NCI-H187 (cell line): ENCODE results near the gene SRP54.
"Not testable (repeated sequence)": the region's sequence is repeated elsewhere in the genome, so short reads cannot be mapped to it uniquely, and the experiment has no call there.

Experiments used
- DNase-seq, 2 experiments: peaks; one replicate each; lab custom pipeline; 2025; lab: John Stamatoyannopoulos, UW

The SRP54 gene

DNA sequence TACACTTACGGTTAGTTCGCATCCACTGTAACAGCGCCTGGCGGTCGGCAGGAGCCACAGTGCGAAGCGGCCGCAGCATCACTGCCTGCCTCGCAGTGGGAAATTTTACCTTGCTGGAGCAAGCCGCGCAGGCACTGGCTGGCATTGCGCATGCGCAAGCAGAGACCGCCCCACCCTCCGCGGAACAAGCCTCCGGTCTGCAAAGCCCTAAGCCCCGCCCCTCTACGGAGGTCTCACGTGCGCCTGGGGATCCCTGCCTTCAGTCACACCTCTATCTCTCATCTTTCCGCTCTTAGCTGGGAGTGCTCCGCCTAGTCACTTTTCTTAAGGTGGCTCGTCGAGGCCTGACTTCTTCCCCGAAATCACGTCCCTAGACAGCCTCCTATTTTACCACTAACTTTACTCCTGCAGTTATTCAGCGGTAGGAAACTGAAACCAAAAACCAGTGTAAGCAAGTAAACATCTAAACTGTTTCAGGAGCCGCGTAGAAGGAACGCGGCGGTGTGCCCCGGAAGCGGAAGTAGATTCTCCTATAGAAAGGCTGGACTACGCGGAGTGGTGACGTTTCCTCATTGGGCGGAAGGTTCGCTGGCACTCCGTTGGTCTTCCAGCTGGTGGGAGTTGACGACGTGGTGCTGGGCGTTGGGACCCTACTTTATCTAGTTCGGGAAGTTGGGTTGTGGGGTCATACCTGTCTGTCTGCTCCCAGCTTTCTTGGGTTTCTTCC is at the start of gene SRP54:
SRP54 (plus strand) TSS at position 572 of the 727 bp plus-strand sequence. CDS start 13,718 bp downstream, outside the sequence.
- peak; percentile 99 for DNase-seq

DNA sequence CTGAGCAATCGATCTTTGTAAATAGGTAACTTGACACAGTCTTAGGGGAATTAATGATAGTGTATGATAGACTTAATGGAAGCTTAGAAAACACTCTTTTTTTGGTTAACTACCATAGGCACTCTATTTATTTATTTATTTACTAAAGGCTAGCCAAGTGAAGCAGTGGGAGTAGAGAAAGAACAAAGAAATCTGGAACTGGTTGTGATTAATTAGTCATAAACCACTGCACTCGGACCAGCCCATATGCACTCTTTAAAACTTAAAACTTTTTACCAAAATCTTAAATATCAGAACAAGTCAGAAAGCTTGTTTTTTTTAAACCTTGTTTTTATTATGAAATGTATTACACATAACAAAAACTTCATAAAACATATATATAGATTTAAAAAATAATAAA is 49.5 kb upstream of the SRP54 start:
- no peak for DNase-seq

DNA sequence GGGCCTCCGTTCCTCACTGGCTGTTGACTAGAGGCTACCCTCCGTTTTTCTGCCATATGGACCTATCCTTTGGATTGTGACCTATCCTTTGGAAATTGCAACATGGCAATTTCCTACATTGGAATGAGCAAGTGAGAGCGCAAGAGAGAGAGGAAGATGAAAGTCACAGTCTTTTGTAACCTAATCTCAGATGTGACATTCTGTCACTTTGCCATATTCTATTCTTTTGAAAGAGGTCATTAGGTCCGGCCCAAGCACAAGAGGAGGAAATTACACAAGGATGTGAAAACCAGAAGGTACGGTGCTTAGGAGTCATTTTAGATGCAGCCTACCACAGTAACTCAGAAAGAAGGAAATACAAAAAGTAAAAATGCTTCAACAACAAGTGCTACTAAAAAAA is 47.3 kb upstream of the SRP54 start:
- no peak for DNase-seq

DNA sequence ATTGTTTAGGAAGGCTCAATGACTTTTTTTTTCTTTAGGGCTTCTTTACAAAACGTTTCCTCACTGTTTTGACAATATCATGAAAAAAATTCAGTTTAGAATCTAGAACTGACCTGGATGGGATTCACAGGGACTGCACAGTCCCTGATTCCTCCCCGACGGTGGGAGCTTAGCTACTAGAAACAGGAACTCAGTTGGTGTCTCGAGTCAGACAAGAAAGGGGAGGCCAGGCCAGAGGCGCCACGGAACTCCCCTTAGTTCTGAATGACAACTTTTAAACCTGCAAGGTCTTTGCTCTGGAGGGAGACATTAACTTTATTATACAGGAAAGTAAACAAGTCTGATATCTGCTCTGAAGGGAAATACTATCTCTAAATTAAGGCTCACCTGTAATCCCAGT is 45.4 kb upstream of the SRP54 start:
- no peak for DNase-seq

DNA sequence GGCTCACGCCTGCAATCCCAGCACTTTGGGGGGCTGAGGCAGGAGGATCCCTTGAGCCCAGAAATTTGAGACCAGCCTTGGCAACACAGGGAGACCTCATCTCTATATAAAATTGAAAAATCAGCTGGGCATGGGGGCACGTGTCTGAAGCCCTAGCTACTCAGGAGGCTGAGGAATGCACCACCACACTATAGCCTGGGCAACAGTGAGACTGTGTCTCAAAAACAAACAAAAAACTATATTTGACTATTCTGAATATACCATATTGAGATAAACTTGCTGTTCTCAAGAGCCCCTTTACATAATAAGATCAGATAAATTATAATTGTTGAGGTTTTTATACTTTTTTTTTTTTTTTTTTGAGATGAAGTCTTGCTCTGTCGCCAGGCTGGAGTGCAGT is 44.9 kb upstream of the SRP54 start:
- no peak for DNase-seq

DNA sequence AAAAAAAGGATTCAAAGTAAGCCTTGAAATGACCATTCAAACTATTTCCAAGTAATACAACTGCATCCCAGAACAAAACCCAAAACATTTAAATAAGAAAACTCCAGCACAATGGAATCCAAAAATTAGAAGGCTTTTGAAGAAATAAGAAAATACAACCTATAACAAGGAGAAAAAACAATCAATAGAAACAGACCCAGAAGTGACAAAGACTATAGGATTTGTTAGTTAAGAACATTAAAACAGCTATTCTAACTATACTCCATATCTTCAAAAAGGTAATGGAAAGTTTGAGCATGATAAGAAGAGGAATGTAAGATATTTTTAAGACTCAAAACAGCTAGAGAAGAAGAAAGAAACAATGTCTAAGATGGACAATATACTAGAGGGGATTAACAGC is 39.3 kb upstream of the SRP54 start:
- no peak for DNase-seq

DNA sequence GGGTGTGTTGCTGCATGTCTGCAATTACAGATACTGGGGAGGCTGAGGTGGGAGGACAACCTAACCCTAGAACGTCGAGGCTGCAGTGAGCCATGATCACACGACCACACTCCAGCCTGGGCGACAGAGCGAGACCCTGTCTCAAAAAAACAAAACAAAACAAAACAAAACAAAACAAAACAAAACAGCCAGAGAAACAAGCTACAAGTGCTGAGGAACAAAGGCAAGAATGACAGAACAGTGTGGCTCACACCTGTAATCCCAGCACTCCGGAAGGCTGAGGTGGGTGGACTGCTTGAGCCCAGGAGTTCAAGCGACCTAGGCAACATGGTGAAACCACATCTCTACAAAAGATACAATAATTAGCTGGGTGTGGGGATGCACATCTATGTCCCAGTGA is 38.0 kb upstream of the SRP54 start:
- no peak for DNase-seq

DNA sequence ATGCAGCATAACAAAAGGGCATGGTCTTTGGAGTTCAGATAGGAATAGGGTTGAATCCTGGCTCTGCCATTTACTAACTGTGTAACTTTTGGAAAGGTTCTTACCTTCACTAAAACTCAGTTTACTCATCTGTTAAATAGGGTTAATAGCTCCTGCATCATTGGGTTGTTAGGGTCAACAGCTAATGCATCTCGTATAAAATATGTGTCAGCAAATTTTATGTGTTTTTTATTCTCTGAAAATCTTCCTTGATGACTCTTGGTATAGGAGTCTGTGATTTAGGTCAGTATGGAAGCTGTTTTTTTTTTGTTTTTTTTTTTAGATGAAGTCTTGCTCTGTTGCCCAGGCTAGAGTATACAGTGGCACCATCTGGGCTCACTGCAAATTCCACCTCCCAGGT is 36.1 kb upstream of the SRP54 start:
- DNase-seq = no peak

DNA sequence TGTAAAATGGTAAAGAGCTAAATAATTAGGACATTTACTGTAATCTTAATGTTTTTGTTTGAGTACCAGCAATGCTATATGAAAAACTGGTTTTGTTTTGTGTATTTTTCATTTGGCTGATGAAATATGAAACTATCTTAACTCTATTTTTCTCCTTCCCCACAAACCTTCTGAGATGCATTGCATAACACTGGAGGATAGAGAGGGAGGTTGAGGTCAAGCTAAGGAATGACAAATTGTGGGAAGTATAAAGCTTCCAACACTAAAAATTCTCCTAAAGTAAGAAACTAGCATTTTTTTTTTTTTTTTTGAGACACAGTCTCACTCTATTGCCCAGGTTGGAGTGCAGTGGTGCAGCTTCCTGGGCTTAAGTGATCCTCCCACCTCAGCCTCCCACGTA is 31.5 kb upstream of the SRP54 start:
- DNase-seq = no peak

DNA sequence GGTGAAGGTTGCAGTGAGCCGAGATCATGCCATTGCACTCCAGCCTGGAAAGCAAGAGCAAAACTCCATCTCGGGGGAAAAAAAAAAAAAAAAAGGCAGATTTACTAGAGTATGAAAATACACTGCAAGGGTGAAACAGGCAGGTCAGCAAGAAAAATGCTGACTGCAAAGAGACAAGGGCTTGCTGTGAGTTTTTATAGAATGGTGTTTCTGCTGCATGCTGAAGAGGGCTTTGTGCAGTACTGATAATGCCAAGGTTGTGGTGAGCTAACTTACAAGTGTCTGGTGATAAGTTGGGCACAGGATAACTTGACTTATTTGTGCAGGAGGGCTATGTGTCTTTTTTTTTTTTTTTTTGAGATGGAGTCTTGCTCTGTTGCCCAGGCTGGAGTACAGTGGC is 25.9 kb upstream of the SRP54 start:
- DNase-seq = no peak

DNA sequence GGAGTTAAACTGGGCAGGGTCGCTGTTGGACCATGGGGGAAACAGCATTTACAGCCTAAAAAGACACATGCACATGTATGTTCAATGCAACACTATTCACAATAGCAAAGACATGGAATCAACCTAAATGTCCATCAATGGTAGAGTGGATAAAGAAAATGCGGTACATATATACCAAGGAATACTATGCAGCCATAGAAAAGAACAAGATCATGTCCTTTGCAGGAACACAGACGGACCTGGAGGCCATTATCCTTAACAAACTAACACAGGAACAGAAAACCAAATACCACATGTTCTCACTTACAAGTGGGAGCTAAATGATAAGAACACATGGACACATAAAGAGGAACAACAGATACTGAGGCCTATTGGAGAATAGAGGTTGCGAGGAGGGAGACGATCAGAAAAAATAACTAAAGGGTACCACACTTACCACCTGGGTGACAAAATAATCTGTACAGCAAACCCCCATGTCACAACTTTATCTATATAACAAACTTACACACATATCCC is 25.0 kb upstream of the SRP54 start:
- no peak for DNase-seq

DNA sequence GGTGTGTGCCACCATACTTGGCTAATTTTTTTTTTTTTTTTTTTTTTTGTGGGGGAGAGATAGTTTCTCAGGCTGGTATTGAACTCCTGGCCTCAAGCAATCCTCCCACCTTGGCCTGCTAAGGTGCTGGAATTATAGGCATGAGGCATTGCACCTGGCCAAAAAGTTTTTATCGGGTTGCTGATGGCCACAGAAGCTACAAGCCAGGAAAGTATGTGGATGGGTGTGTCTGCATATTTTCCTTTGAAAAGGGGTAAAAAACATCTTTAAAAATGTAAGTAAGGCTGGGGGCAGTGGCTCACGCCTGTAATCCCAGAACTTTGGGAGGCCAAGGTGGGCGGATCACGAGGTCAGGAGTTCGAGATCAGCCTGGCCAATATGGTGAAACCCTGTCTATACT is 20.7 kb upstream of the SRP54 start:
- DNase-seq = not testable (repeated sequence)

DNA sequence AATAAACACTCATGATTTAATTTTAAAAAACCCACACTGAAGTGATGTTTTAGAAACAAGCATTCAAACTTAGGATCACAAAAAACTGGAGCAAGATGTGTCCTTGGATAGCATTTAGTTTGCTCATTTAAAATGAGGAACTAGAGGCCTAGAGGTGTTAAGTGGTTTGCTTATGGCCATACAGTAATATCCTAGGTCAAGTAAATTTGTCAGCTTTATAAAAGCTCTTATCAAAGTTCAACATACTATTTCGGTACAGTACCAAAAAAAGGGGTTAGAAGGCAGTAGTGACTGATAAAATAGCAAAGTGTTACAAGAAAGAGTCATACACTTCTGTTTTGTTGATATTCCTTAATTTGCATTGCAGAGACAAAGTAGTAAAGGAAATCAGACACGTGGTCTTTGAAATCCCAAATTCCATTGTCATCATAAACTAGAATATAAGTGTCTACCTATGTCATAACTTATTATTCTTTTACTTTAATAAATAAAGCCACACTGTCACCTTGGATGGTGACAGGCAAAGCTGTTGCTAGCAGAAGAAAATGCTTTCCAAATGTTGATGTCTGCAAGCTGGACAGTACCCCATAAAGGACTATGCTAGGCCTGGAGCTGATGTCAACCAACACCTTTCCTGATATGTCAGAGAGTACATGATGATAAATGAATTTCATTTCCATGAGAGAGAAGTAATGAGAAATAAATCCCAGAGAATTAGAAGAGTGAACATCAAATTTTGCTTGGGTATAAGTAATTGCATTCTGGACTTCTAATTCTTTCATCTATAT is 17.6 kb upstream of the SRP54 start:
- no peak for DNase-seq

DNA sequence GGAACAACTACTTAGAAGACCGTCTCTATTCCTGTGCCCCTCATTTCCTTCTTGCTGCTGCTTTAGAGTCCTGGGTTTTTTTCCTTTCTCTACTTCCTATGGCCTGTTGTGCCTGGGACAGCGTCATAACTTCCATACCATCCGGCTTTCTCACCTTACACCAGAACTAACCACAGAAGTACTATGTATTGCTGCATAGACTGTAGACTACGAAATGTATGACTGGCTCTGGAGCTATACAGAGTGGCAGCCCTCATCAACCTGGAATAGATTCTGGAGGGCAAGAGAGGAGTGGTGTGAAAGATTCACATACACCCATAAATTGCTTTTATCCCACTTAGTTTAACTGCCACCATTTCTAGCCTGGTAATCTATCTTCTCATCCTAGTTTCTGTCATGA is 16.9 kb upstream of the SRP54 start:
- DNase-seq = no peak

DNA sequence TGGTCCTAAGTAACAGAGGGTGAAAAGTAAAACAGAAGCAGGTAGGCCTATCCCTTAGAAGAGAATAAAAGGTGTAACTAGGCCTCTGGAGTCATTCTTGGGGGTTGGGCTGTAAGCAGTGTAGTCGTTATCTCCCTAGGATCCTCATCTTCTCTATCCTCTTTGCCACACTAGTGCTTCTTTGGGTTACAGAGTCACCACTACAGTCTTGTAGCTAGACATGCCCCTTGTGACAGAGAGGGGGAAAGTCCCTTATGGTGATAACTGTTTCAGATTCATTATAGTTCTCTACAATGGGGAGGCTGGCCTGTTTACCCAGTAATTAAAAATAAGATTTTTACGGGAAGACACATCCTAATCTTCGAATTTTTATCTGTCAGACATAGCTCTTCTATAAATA is 16.4 kb upstream of the SRP54 start:
- DNase-seq = no peak

DNA sequence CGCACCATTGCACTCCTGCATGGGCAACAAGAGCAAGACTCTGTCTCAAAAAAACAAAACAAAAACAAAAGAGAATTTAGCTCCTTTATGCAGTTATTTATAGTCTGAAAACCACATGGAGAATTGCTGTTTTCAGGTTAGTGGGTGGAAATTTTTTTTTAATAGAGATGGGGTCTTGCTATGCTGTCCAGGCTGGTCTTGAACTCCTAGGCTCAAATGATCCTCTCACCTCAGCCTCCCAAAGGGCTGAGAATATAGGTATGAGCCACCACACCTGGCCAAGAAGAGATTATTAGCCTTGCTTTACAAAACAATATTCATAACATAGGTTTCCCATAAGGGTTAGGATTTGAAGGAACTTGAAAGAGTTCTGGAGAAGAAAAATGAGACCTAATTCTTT is 12.1 kb upstream of the SRP54 start:
- DNase-seq = no peak

DNA sequence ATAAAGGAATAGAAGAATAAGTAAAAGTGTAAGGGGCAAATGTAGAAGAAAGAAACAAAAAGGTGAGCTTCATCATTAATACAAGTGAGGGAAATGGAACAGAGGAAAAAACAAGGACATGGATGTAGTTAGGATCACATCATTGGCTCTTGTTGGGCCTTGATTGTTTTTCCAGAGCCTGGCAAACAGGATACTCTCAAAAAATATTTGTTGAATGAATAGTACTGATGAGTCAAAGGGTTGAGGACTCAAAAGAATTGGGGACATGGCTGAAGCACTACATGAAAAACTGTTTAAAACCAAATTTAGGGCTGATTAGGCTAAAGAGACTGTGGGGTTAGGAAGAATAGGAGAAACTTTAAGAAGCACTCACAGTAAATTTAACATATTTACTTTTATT is 11.4 kb upstream of the SRP54 start:
- DNase-seq = no peak

DNA sequence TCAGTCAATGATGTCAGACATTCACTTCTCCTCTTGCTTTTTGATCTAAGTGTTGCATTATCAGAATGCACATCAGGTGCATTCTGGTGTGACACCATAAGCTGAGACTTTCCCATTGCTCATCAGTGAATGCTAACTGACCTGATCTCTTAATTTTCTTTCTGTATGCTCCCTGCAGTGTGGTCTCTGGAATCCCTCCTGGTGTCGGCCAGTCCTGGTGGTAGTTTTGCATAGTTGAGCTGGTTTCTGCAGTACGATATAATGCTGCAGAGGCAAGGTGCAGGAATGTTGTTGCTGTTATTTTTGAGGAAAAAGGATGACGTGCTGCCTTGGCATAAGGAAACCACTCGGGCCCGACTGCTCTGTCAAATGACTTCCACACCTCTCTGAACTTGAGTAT is 11.0 kb upstream of the SRP54 start:
- no peak for DNase-seq

DNA sequence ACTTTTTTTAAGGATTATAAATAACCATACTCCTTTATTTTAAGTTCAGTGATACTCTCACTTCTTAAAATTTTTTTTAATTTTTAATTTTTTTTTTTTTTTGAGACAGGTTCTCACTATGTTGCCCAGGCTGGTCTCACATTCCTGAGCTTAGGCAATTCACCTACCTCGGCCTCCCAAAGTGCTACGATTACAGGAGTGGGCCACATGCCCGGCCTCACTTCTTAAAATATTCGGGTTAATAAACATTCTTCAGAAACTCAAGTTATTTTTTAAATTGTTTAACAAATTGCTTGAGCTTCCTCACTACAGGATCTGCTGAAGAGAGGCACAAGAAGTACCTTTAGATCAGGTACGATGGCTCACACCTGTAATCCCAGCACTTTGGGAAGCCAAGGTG is 4.3 kb upstream of the SRP54 start:
- no peak for DNase-seq

DNA sequence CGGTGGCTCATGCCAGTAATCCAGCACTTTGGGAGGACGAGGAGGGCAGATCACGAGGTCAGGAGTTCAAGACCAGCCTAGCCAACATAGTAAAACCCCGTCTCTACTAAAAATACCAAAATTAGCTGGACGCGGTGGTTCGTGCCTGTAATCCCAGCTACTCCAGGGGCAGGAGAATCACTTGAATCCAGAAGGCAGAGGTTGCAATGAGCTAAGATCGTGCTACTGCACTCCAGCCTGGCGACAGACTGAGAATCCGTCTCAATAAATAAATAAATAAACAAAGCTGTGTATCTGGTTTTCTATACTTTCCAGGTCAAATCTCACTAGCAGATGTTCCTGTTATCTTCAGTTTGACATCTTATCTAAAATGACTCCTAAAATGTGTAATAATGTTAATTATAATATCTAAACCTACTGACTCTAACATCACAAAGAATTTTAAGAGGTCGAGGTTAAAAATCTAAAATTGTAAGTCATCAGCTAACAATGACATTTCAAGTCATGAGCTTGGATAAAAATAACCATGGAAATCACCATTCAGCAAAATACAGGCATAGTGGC is 2.4 kb upstream of the SRP54 start:
- no peak for DNase-seq

DNA sequence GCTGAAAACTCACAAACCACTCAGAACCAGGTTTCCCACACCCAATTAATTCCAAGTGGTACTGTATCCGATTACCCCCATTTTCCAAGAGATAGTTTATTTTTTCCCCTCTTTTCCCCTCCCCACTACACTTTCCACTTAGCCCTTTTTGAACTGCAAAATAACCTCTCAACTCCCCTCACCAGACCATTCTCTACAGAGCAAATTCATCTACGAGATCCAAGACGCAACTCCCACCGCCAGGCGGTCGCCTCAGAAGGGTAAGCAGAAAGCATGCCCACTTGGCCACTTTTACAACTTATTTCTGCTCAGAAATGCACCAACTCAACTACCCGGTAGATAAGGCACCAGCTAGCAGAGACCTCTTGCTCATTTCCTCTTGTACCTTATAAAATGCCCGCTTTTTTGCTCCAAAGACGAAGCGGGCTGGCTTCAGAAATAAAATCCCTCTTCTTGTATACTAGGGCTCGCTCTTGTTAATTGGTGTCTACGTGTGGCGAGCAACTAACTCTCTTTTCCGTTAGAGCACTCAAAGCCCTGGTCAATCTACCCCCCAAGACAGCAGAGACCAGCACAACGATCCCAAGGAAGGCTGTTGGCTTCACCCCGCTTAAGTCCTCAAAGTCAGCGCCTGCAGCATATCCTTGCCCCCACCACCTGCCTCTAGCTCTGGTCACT is 910 bp upstream of the SRP54 start:
- DNase-seq = peak in 1 of 2 experiments; percentile 71

DNA sequence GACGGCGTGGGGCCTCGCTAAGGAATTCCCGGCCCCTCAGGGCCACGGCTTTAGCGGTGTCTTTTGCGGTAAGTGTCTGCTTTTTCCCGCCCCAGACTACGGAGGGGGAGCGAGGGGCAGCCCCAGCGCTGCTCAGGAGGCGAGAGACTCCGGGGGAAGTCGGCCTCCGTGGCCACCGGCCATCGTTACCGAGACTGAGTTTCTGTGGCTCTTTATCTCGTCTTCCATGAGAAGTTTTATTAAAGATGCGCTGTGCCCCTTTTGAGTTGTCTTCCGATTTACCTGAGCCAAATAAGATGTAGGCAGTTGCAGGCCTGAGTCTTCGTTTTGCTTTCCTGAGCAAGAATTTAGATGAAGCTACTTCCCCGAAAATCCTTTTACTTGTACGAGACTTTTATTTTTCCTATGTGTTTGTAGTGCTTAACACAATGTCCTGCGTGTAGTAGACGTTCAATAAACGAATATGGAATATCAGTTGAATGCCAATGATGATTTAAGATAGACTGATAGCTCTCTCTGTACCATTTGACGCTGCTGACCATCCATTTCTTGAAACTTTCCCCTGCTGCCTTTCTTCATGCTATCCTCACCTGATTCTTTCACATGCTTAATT is 462 bp downstream of the SRP54 start:
- no peak for DNase-seq
